ENCODE measurements around the gene CEP41.

DNA sequence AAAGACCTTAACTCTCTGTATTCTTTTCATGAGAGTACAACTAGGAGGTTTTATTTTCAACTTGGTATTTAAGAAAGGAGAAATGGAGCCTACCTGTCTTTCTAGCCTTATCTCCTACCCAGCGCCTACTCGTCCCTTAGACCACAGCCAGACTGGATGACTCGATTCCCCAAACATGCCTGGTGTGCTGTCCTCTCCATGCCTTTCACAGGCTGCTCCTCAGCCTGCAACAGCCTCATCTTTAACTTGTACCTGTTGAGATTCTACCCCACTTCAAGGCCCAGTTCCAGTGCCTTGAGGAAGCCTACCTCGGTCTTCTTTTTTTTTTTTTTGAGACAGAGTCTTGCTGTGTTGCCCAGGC, 31.1 kb downstream of the CEP41 start:
- TF ChIP-seq, protein P1, sequence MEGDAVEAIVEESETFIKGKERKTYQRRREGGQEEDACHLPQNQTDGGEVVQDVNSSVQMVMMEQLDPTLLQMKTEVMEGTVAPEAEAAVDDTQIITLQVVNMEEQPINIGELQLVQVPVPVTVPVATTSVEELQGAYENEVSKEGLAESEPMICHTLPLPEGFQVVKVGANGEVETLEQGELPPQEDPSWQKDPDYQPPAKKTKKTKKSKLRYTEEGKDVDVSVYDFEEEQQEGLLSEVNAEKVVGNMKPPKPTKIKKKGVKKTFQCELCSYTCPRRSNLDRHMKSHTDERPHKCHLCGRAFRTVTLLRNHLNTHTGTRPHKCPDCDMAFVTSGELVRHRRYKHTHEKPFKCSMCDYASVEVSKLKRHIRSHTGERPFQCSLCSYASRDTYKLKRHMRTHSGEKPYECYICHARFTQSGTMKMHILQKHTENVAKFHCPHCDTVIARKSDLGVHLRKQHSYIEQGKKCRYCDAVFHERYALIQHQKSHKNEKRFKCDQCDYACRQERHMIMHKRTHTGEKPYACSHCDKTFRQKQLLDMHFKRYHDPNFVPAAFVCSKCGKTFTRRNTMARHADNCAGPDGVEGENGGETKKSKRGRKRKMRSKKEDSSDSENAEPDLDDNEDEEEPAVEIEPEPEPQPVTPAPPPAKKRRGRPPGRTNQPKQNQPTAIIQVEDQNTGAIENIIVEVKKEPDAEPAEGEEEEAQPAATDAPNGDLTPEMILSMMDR (IDR thresholded peaks at IDR 0.05): no peak
- TF ChIP-seq POLR2A (IDR thresholded peaks at IDR 0.05) (no peak), EP300 (IDR thresholded peaks at IDR 0.05) (no peak)
